SK-N-SH (cell line): ENCODE data around the gene ZDHHC14. TPM values are rescaled to one million over a fixed set of nuclear protein-coding genes. Genes with fewer than 3 reads are reported as not detected.

Source experiments
- CTCF ChIA-PET: fragments of 300-600, 350-600 bp; formaldehyde crosslinking; extraction: SDS; loops from one replicate; lab custom pipeline; 2021; lab: Yijun Ruan, JAX
- POLR2A ChIA-PET: fragments of 350-600 bp; sonication (Branson Sonifier 250); formaldehyde crosslinking; extraction: SDS; loops from one replicate; lab custom pipeline; 2020; ENCODE audit warnings: antibody characterized with exemption, inconsistent platforms; lab: Yijun Ruan, JAX
- DNase-seq: peaks from one replicate; pipeline ENCODE4 v3.0.0; 2012
- H2AFZ ChIP-seq: fragments of 200-600 bp; sonication (generic); 2 replicates; pipeline ENCODE4 v1.8.1; 2016; ENCODE audit warnings: antibody characterized with exemption, mild to moderate bottlenecking, low read depth
- H3F3A ChIP-seq: fragments of 200-600 bp; sonication (generic); replicated peaks from 2 replicates; pipeline ENCODE3; 2016; ENCODE audit warnings: antibody characterized with exemption, mild to moderate bottlenecking; ENCODE audit not compliant: insufficient read depth
- H3K27ac ChIP-seq, 2 experiments: fragments of 200-500 bp in 1 of 2; fragments of 200-600 bp in 1 of 2; sonication (Bioruptor generic) in 1 of 2; sonication (generic), shearing (Covaris generic) in 1 of 2; 2 replicates each; pipeline versions ENCODE4 v1.5.1 to v1.6.1; 2014 to 2016; ENCODE audit warnings: low read depth in 2 of 2, inconsistent platforms in 1 of 2, low read length in 1 of 2, mild to moderate bottlenecking in 1 of 2, mixed read lengths in 1 of 2
- H3K27me3 ChIP-seq: fragments of 200-600 bp; sonication (generic), shearing (Covaris generic); 2 replicates; pipeline ENCODE4 v1.6.1; 2016; ENCODE audit warnings: mixed run types; ENCODE audit not compliant: insufficient read depth
- H3K36me3 ChIP-seq, 2 experiments: fragments of 200-500 bp in 1 of 2; fragments of 200-600 bp in 1 of 2; sonication (Bioruptor generic) in 1 of 2; sonication (generic) in 1 of 2; replicated peaks in 1 of 2; 2 replicates each; pipeline versions ENCODE3 to v1.5.1; 2014 to 2016; ENCODE audit warnings: low read length in 1 of 2, mild to moderate bottlenecking in 1 of 2; ENCODE audit not compliant: insufficient read depth in 2 of 2, control insufficient read depth in 1 of 2
- H3K4me1 ChIP-seq, 2 experiments: fragments of 200-500 bp in 1 of 2; fragments of 200-600 bp in 1 of 2; sonication (Bioruptor generic) in 1 of 2; sonication (generic), shearing (Covaris generic) in 1 of 2; 2 replicates each; pipeline versions ENCODE4 v1.5.1 to v1.6.1; 2014 to 2016; ENCODE audit warnings: low read depth in 1 of 2, low read length in 1 of 2, mixed run types in 1 of 2; ENCODE audit not compliant: insufficient read depth in 2 of 2, control insufficient read depth in 1 of 2
- H3K4me2 ChIP-seq: fragments of 200-600 bp; sonication (generic), shearing (Covaris generic); 2 replicates; pipeline ENCODE4 v1.6.1; 2017; ENCODE audit warnings: mixed run types
- H3K4me3 ChIP-seq, 2 experiments: fragments of 200-500 bp in 1 of 2; fragments of 200-600 bp in 1 of 2; sonication (Bioruptor generic) in 1 of 2; sonication (generic), shearing (Covaris generic) in 1 of 2; 2 replicates each; pipeline versions ENCODE4 v1.5.1 to v1.8.1; 2014 to 2016; ENCODE audit warnings: low read depth in 2 of 2, inconsistent platforms in 1 of 2, low read length in 1 of 2, mild to moderate bottlenecking in 1 of 2, mixed read lengths in 1 of 2, moderate library complexity in 1 of 2
- H3K79me2 ChIP-seq: fragments of 200-600 bp; sonication (generic); 2 replicates; pipeline ENCODE4 v1.8.1; 2017; ENCODE audit warnings: mild to moderate bottlenecking; ENCODE audit not compliant: insufficient read depth
- H3K9ac ChIP-seq: fragments of 200-600 bp; sonication (generic); 2 replicates; pipeline ENCODE4 v1.6.1; 2017; ENCODE audit warnings: mixed run types
- H3K9me2 ChIP-seq: fragments of 200-600 bp; sonication (generic); 2 replicates; pipeline ENCODE4 v1.6.1; 2017; ENCODE audit warnings: mixed run types
- H3K9me3 ChIP-seq: fragments of 200-600 bp; sonication (generic); 2 replicates; pipeline ENCODE4 v1.6.1; 2017; ENCODE audit warnings: mixed run types, mild to moderate bottlenecking, moderate library complexity
- H4K20me1 ChIP-seq: fragments of 200-600 bp; sonication (generic); 2 replicates; pipeline ENCODE4 v1.6.1; 2017; ENCODE audit warnings: mild to moderate bottlenecking, mixed run types; ENCODE audit not compliant: insufficient read depth
- EP300 ChIP-seq, 2 experiments: IDR thresholded peaks; 2 replicates each; pipeline versions ENCODE4 v1.4.0 to v1.6.1; 2012; ENCODE audit warnings: borderline replicate concordance in 1 of 2, low read depth in 1 of 2, low read length in 1 of 2
- EZH2phosphoT487 ChIP-seq: fragments of 200-600 bp; sonication (generic); IDR thresholded peaks from 2 replicates; pipeline ENCODE4 v1.6.1; 2017; ENCODE audit warnings: low read depth, mixed run types, mild to moderate bottlenecking, antibody characterized with exemption, moderate library complexity, borderline replicate concordance
- FOXJ3 ChIP-seq: sonication (generic); formaldehyde crosslinking; IDR thresholded peaks from 2 replicates; pipeline ENCODE4 v1.5.1; 2020; ENCODE audit warnings: mild to moderate bottlenecking, missing genetic modification reagents
- FOXM1 ChIP-seq: IDR thresholded peaks from 2 replicates; pipeline ENCODE4 v1.4.0; 2012; ENCODE audit warnings: low read depth, mild to moderate bottlenecking
- GATA2 ChIP-seq: sonication (generic); formaldehyde crosslinking; IDR thresholded peaks from 2 replicates; pipeline ENCODE4 v1.5.0; 2020; ENCODE audit warnings: mild to moderate bottlenecking, missing genetic modification reagents
- JUND ChIP-seq: IDR thresholded peaks from 2 replicates; pipeline ENCODE4 v1.4.0; 2012
- NFIC ChIP-seq: IDR thresholded peaks from 2 replicates; pipeline ENCODE4 v1.4.0; 2012; ENCODE audit warnings: borderline replicate concordance
- RAD21 ChIP-seq: IDR thresholded peaks from 2 replicates; pipeline ENCODE4 v1.6.1; 2012; ENCODE audit warnings: mild to moderate bottlenecking, low read length
- SIN3A ChIP-seq: IDR thresholded peaks from 2 replicates; pipeline ENCODE4 v1.6.1; 2012; ENCODE audit warnings: low read depth, mild to moderate bottlenecking, low read length, moderate library complexity, borderline replicate concordance
- TAF1 ChIP-seq: IDR thresholded peaks from 2 replicates; pipeline ENCODE4 v1.6.1; 2012; ENCODE audit warnings: low read depth, mild to moderate bottlenecking, low read length, moderate library complexity, borderline replicate concordance
- TEAD4 ChIP-seq: IDR thresholded peaks from 2 replicates; pipeline ENCODE4 v1.4.0; 2012; ENCODE audit warnings: mild to moderate bottlenecking, borderline replicate concordance; ENCODE audit not compliant: insufficient read depth
- YY1 ChIP-seq: IDR thresholded peaks from 2 replicates; pipeline ENCODE4 v1.4.0; 2012; ENCODE audit warnings: low read depth, mild to moderate bottlenecking
- WGBS: methylation state at CpG from one replicate; pipeline ENCODE4 v1.1.6; 2017; ENCODE audit warnings: low lambda C conversion rate; 5-methylcytosine and 5-hydroxymethylcytosine counted together
- polyA plus RNA-seq, 3 experiments: library from polyadenylated mRNA; depleted of rRNA; stranded (reverse); fragments of >200 nt; gene quantifications; 2 replicates each; pipeline ENCODE4 v1.2.3, GENCODE V29; 2012
- TF ChIP-seq, protein P1 (sequence below): fragments of 150-350 bp; IDR thresholded peaks from 2 replicates; pipeline ENCODE4 v1.6.1; 2017; ENCODE audit warnings: antibody characterized with exemption, low read length, low read depth, borderline replicate concordance
- TF ChIP-seq, protein P2 (sequence below): fragments of 150-350 bp; IDR thresholded peaks from 2 replicates; pipeline ENCODE4 v1.6.1; 2016; ENCODE audit warnings: mild to moderate bottlenecking, low read depth, low read length
- TF ChIP-seq, protein P3 (sequence below): IDR thresholded peaks from 2 replicates; pipeline ENCODE4 v1.6.1; 2012; ENCODE audit warnings: mild to moderate bottlenecking, low read depth, low read length, moderate library complexity
- TF ChIP-seq, protein P4 (sequence below): IDR thresholded peaks from 2 replicates; pipeline ENCODE4 v1.4.0; 2012; ENCODE audit warnings: low read depth

ZDHHC14 gene
- polyA plus RNA-seq, 1 of the 3 experiments (the other 2 are of a cell fraction) = 5.4 TPM

DNA sequence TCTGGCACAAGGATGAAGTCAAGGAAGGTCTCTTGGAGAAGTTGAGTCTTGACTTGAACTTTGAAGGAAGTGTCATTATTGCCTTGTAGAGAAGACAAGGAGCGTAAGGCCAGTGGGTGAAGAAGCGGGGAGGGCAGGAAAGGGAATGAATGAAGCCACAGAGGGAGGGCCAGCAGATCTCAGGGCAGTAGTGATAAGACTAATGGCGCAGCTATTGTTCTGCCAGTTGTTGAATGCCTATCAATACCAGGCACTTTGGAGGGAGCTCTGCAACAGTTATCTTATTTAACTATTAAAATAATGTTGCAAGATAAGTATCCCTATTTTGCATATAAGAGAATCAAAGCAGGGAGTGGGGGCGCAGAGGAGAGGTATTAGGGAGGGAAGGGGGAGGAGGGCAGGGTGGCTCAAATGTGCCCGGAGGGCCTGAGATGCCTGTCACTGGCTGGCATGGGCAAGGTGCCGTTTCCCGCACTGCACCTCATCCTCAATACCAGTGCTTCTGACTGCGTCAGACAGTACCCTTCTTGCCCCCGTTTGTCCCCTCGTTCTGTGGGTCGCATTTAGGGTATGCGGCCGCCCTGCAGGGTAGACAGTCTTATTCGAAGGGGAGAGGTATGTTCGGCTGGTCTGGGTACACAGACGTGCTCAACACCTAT lies 109.8 kb downstream of the ZDHHC14 start (continued):
- TF ChIP-seq, protein P1, sequence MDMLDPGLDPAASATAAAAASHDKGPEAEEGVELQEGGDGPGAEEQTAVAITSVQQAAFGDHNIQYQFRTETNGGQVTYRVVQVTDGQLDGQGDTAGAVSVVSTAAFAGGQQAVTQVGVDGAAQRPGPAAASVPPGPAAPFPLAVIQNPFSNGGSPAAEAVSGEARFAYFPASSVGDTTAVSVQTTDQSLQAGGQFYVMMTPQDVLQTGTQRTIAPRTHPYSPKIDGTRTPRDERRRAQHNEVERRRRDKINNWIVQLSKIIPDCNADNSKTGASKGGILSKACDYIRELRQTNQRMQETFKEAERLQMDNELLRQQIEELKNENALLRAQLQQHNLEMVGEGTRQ = no peak
- TF ChIP-seq NFIC (no peak), RAD21 (no peak)

DNA sequence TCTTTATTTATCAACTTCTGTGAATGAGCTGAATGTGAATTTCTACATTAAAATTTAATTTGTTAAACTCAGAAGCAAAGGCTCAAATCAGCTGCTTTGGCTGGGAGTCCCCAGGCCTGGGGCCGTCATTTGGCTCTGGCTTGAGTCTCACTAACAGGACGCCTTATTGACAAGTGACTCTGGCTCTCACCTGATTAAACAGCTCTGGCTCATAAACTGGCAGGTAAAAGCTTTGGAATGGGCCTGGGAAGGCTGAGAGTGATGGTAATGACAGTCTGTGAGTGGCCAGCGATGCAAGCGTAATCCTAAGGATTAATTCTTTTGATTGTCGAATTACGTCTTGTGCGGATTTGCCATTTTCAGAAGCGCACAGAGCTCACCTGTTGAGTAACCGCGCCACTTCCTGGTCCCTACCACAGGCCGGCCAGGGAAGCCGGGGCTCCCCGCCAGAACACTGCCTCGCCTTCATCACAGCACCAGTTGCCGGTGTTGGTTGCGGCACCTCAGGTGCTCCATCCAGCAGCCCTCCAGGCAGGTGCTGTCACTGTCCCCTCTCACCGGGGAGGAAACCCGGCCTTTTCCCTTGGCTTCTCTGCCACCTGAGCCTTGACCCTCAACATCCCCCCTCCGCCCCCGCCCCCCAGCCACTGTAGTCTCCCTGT lies 110.7 kb downstream of the ZDHHC14 start:
- H3K4me1 ChIP-seq = peaks cover 0 to 38% of the 10 kb centered on the region in 2 experiments; a peak in 2 of 4 replicates
- no peaks in the 10 kb centered on the region for H3K27me3 ChIP-seq
- WGBS = 92% methylated on average over 20 of the region's 20 CpGs
- H3K36me3 ChIP-seq = no peaks in the 10 kb centered on the region
- no peaks in the 10 kb centered on the region for H3K9me3 ChIP-seq
- no peak overlapping the region for H3K4me3 ChIP-seq
- no peak overlapping the region for H3K27ac ChIP-seq
- H3K4me2 ChIP-seq = no peak overlapping the region
- H4K20me1 ChIP-seq = no peaks in the 10 kb centered on the region
- TF ChIP-seq TEAD4 (no peak), FOXM1 (no peak)
- TF ChIP-seq, protein P2, sequence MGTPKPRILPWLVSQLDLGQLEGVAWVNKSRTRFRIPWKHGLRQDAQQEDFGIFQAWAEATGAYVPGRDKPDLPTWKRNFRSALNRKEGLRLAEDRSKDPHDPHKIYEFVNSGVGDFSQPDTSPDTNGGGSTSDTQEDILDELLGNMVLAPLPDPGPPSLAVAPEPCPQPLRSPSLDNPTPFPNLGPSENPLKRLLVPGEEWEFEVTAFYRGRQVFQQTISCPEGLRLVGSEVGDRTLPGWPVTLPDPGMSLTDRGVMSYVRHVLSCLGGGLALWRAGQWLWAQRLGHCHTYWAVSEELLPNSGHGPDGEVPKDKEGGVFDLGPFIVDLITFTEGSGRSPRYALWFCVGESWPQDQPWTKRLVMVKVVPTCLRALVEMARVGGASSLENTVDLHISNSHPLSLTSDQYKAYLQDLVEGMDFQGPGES = no peak
- TF ChIP-seq, all 33 proteins: peak for 0
- Histone ChIP-seq H3F3A (no peaks in the 10 kb centered on the region), H2AFZ (no peak overlapping the region), H3K9me2 (no peaks in the 10 kb centered on the region), H3K9ac (no peak overlapping the region), H3K79me2 (no peaks in the 10 kb centered on the region)
- ChIA-PET CTCF (interaction anchor here (0.6 to 1.0 kb wide), 2 partner anchors 12 to 176 kb away, joined by 3 read pairs; no protein-coding TSS in a partner anchor), POLR2A (no interaction called here)
- DNase-seq = no peak

DNA sequence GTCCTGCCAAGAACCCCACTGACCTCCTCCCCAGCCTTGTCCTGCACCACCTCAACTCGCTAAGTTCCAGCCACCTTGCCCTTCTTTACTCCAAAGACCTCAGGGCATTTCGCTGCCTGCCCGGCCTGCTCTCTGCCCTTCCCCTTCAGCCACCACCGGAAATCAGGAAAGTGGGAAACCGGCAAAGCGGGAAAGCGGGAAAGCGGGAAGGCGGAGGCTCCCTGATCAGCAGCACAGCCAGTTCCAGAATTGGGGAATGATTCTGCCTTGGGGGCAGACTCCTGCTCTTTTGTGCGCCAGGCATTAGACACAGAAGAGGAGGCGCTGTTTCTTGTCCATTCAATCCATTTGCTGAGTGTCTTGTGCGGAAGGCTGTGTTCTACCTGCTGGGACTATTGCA lies 111.3 kb downstream of the ZDHHC14 start:
- WGBS = 95% methylated on average over 11 of the region's 12 CpGs
- CTCF ChIA-PET = interaction anchor here (0.6 to 1.0 kb wide), 2 partner anchors 12 to 175 kb away, joined by 3 read pairs; no protein-coding TSS in a partner anchor

More for the DNA sequence above, 111.3 kb downstream of the ZDHHC14 start:
- H3K79me2 ChIP-seq = no peaks in the 10 kb centered on the region
- H3K9me2 ChIP-seq = no peaks in the 10 kb centered on the region
- H3K4me2 ChIP-seq = no peak overlapping the region
- H3K27me3 ChIP-seq = no peaks in the 10 kb centered on the region
- peaks cover 0 to 38% of the 10 kb centered on the region in 2 experiments; a peak in 2 of 4 replicates for H3K4me1 ChIP-seq
- POLR2A ChIA-PET = no interaction called here
- H3K9me3 ChIP-seq = no peaks in the 10 kb centered on the region
- TF ChIP-seq YY1 (no peak), FOXJ3 (no peak), SIN3A (no peak), EZH2phosphoT487 (no peak), GATA2 (CRISPR knock-in tag) (no peak), JUND (no peak), TEAD4 (no peak), EP300 (IDR thresholded peaks at IDR 0.05; ENCODE audit: borderline replicate concordance in 1 of 2, low read depth in 1 of 2, low read length in 1 of 2) (no peak), RAD21 (no peak), TAF1 (no peak)
- TF ChIP-seq, protein P3, sequence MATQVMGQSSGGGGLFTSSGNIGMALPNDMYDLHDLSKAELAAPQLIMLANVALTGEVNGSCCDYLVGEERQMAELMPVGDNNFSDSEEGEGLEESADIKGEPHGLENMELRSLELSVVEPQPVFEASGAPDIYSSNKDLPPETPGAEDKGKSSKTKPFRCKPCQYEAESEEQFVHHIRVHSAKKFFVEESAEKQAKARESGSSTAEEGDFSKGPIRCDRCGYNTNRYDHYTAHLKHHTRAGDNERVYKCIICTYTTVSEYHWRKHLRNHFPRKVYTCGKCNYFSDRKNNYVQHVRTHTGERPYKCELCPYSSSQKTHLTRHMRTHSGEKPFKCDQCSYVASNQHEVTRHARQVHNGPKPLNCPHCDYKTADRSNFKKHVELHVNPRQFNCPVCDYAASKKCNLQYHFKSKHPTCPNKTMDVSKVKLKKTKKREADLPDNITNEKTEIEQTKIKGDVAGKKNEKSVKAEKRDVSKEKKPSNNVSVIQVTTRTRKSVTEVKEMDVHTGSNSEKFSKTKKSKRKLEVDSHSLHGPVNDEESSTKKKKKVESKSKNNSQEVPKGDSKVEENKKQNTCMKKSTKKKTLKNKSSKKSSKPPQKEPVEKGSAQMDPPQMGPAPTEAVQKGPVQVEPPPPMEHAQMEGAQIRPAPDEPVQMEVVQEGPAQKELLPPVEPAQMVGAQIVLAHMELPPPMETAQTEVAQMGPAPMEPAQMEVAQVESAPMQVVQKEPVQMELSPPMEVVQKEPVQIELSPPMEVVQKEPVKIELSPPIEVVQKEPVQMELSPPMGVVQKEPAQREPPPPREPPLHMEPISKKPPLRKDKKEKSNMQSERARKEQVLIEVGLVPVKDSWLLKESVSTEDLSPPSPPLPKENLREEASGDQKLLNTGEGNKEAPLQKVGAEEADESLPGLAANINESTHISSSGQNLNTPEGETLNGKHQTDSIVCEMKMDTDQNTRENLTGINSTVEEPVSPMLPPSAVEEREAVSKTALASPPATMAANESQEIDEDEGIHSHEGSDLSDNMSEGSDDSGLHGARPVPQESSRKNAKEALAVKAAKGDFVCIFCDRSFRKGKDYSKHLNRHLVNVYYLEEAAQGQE = no peak
- TF ChIP-seq, protein P4, sequence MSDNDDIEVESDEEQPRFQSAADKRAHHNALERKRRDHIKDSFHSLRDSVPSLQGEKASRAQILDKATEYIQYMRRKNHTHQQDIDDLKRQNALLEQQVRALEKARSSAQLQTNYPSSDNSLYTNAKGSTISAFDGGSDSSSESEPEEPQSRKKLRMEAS = no peak
- no peaks in the 10 kb centered on the region for H3F3A ChIP-seq
- H3K4me3 ChIP-seq = no peak overlapping the region
- no peak overlapping the region for H3K9ac ChIP-seq
- no peaks in the 10 kb centered on the region for H3K36me3 ChIP-seq
- H4K20me1 ChIP-seq = no peaks in the 10 kb centered on the region
- no peak overlapping the region for H3K27ac ChIP-seq
- H2AFZ ChIP-seq = no peak overlapping the region
- DNase-seq = no peak
